Kidney epithelial cell (primary cell): ENCODE results near the gene CTNNBL1. TPM values are rescaled to one million over a fixed set of nuclear protein-coding genes. Genes with fewer than 3 reads are reported as not detected.

ENCODE experiments used
- DNase-seq: peaks from one replicate; pipeline ENCODE4 v3.0.0-alpha.2; 2010; ENCODE audit warnings: low read depth
- H3K27me3 ChIP-seq: 2 replicates; pipeline ENCODE4 v1.6.0; 2011; ENCODE audit warnings: low read length; ENCODE audit not compliant: control insufficient read depth, insufficient read depth
- H3K36me3 ChIP-seq: 2 replicates; pipeline ENCODE4 v1.5.1; 2011; ENCODE audit warnings: low read length; ENCODE audit not compliant: control insufficient read depth, insufficient read depth
- H3K4me3 ChIP-seq: 2 replicates; pipeline ENCODE4 v1.5.1; 2011; ENCODE audit warnings: low read depth, mild to moderate bottlenecking, control low read depth, low read length
- total RNA-seq: library from RNA; depleted of rRNA; stranded (reverse); fragments of >200 nt; gene quantifications from 2 replicates; pipeline ENCODE4 v1.2.3, GENCODE V29; 2015
- TF ChIP-seq, protein P1 (sequence below): IDR thresholded peaks from 2 replicates; pipeline ENCODE4 v1.5.1; 2011; ENCODE audit warnings: mild to moderate bottlenecking, moderate library complexity, low read length, control low read depth, inconsistent platforms; ENCODE audit not compliant: insufficient read depth, poor library complexity, severe bottlenecking

Gene CTNNBL1
- total RNA-seq, 1 donor from 2014 or later = 40.5 TPM

- no peaks in the 10 kb centered on the region for H3K27me3 ChIP-seq
- H3K36me3 ChIP-seq = no peaks in the 10 kb centered on the region
- TF ChIP-seq, protein P1, sequence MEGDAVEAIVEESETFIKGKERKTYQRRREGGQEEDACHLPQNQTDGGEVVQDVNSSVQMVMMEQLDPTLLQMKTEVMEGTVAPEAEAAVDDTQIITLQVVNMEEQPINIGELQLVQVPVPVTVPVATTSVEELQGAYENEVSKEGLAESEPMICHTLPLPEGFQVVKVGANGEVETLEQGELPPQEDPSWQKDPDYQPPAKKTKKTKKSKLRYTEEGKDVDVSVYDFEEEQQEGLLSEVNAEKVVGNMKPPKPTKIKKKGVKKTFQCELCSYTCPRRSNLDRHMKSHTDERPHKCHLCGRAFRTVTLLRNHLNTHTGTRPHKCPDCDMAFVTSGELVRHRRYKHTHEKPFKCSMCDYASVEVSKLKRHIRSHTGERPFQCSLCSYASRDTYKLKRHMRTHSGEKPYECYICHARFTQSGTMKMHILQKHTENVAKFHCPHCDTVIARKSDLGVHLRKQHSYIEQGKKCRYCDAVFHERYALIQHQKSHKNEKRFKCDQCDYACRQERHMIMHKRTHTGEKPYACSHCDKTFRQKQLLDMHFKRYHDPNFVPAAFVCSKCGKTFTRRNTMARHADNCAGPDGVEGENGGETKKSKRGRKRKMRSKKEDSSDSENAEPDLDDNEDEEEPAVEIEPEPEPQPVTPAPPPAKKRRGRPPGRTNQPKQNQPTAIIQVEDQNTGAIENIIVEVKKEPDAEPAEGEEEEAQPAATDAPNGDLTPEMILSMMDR = no peak
- no peak for DNase-seq
- H3K4me3 ChIP-seq = no peak overlapping the region
These were observed 111.0 kb downstream of the CTNNBL1 start for GRCh38 chr20:37804584-37805566.

GRCh38 chr20:37807471-37808232, 113.8 kb downstream of the CTNNBL1 start:
- TF ChIP-seq, protein P1 = no peak
- H3K27me3 ChIP-seq = no peaks in the 10 kb centered on the region
- no peak overlapping the region for H3K4me3 ChIP-seq
- no peak for DNase-seq
- no peaks in the 10 kb centered on the region for H3K36me3 ChIP-seq

DNA sequence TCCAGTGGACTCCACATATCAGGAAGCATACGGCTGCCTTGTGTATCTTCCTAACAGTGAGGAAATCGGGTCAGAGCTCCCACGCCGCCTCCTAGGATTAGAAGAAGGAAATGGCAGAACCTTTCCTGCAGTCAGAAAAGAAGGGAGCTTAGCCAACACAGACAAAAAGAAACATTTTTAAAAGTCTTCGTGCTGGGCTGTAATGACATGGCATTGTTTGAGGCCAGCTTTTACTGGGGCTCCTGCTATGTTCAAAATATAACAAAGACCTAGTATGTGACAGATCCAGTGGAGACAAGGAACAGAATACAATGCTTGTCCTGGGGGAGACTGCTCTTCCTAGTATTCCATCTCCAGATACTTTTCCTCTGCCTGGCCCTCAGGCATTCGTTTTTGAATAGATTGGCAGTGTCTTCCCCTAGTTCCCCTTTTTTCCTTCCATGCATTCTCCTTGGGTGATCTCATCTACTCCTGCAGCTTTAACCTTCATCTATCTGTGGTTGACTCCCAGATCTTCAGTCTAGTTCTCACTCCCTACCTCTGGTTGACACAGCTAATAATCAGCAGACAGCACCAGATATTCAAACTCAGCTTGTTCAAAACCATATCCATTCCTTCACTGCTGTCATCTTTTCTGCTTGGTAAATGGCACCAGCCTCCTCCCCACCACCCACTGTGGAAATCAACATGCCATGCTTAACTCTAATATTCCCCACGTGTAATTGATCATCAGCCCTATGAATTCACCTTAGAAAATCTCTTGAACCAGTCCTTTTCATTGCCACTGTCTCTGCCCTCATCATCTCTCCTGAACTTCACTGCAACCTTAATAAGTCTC, 114.6 kb downstream of the CTNNBL1 start:
- Histone ChIP-seq H3K36me3 (no peaks in the 10 kb centered on the region), H3K4me3 (no peak overlapping the region), H3K27me3 (no peaks in the 10 kb centered on the region)
- TF ChIP-seq, protein P1 = no peak
- no peak for DNase-seq

DNA sequence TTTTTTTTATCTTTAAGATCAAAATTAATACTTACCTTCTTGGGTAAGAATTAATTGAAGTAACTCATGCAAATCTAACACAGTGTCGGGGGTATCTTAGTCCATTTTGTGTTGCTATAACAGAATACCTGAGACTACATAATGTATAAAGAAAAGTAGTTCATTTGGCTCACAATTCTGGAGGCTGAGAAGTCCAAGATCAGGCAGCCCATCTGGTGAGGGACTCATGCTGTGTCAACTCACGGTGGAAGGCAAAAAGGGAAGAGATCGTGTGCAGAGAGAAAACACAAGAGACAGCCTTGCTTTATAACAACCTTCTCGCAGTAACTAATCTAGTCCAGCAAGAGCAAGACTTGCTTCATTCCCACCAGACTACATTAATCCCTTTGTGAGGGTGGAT, 116.2 kb downstream of the CTNNBL1 start:
- Histone ChIP-seq H3K27me3 (no peaks in the 10 kb centered on the region), H3K4me3 (no peak overlapping the region), H3K36me3 (no peaks in the 10 kb centered on the region)
- no peak for DNase-seq
- TF ChIP-seq, protein P1 = no peak

- H3K4me3 ChIP-seq = no peak overlapping the region
These were observed 122.2 kb downstream of the CTNNBL1 start for GRCh38 chr20:37816003-37816402.

More at GRCh38 chr20:37816003-37816402, 122.2 kb downstream of the CTNNBL1 start:
- H3K36me3 ChIP-seq = no peaks in the 10 kb centered on the region
- no peaks in the 10 kb centered on the region for H3K27me3 ChIP-seq
- TF ChIP-seq, protein P1 = no peak
- DNase-seq = no peak
